Endothelial cell of umbilical vein (primary cell): ENCODE results near the gene UBE3D.
A peak's percentile ranks its signal among the peaks of the same experiment; 100 is the strongest.

Source experiments
- EZH2 ChIP-seq: IDR thresholded peaks from 2 replicates; pipeline ENCODE4 v1.6.1; 2012; ENCODE audit warnings: borderline replicate concordance, low read depth, mild to moderate bottlenecking, moderate library complexity, low read length, inconsistent platforms; ENCODE audit not compliant: severe bottlenecking
- GATA2 ChIP-seq: IDR thresholded peaks from 2 replicates; pipeline ENCODE4 v1.7.0; 2011; ENCODE audit warnings: low read depth, mild to moderate bottlenecking, moderate library complexity, mixed read lengths, low read length; ENCODE audit not compliant: insufficient read length, insufficient read depth
- JUN ChIP-seq: IDR thresholded peaks from 2 replicates; pipeline ENCODE4 v1.6.1; 2011; ENCODE audit warnings: borderline replicate concordance, low read depth; ENCODE audit not compliant: insufficient read length, insufficient read depth
- MAX ChIP-seq: IDR thresholded peaks from 2 replicates; pipeline ENCODE4 v1.6.1; 2011; ENCODE audit not compliant: insufficient read depth, insufficient read length
- POLR2A ChIP-seq: IDR thresholded peaks from 2 replicates; pipeline ENCODE4 v1.6.1; 2012; ENCODE audit warnings: low read depth, mild to moderate bottlenecking, control low read depth, low read length
- POLR2AphosphoS5 ChIP-seq: IDR thresholded peaks from 2 replicates; pipeline ENCODE4 v1.6.1; 2012; ENCODE audit warnings: low read depth, mild to moderate bottlenecking, control low read depth, low read length, moderate library complexity; ENCODE audit not compliant: insufficient read depth
- TF ChIP-seq, protein P1 (sequence below), 2 donors: IDR thresholded peaks; 1 replicate in 1 of 2; 2 replicates in 1 of 2; pipeline ENCODE4 v1.5.1; 2011; ENCODE audit warnings: low read length in 2 of 2, mild to moderate bottlenecking in 2 of 2, moderate library complexity in 2 of 2, control low read depth in 1 of 2, inconsistent platforms in 1 of 2, low read depth in 1 of 2; ENCODE audit not compliant: insufficient read depth in 1 of 2; ENCODE audit errors: extremely low read depth in 1 of 2

GRCh38 chr6:83065511-83066192, at the start of gene UBE3D:
- TF ChIP-seq, protein P1, sequence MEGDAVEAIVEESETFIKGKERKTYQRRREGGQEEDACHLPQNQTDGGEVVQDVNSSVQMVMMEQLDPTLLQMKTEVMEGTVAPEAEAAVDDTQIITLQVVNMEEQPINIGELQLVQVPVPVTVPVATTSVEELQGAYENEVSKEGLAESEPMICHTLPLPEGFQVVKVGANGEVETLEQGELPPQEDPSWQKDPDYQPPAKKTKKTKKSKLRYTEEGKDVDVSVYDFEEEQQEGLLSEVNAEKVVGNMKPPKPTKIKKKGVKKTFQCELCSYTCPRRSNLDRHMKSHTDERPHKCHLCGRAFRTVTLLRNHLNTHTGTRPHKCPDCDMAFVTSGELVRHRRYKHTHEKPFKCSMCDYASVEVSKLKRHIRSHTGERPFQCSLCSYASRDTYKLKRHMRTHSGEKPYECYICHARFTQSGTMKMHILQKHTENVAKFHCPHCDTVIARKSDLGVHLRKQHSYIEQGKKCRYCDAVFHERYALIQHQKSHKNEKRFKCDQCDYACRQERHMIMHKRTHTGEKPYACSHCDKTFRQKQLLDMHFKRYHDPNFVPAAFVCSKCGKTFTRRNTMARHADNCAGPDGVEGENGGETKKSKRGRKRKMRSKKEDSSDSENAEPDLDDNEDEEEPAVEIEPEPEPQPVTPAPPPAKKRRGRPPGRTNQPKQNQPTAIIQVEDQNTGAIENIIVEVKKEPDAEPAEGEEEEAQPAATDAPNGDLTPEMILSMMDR (IDR thresholded peaks at IDR 0.05; ENCODE audit: extremely low read depth in 1 of 2, insufficient read depth in 1 of 2, low read depth in 1 of 2, low read length in 2 of 2) = peak; percentile 99
- TF ChIP-seq POLR2A (peak; percentile 82), EZH2 (no peak), POLR2AphosphoS5 (peak; percentile 66), MAX (peak; percentile 76), JUN (no peak), GATA2 (no peak)
